Heart right ventricle (tissue), 16 donors: ENCODE measurements around the gene KIRREL1. TPM values are rescaled to one million over a fixed set of nuclear protein-coding genes. Genes with fewer than 3 reads are reported as not detected.

ENCODE experiments used
- ATAC-seq, 8 donors: fragments of 200-7000 bp; cut with Tn5 transposase; one replicate each; pipeline ENCODE4 v1.9.1; 2020; ENCODE audit warnings: mild to moderate bottlenecking in 8 of 8, moderate library complexity in 8 of 8, moderate number of reproducible peaks in 1 of 8
- DNase-seq, 2 donors: peaks; one replicate each; pipeline ENCODE4 v3.0.0-alpha.2; 2020
- H3K27ac ChIP-seq, 10 donors: fragments of 200-600 bp; sonication (generic) in 2 of 10; one replicate each; pipeline versions ENCODE4 v1.5.0 to v1.8.0; 2020 to 2022; ENCODE audit warnings: mild to moderate bottlenecking in 3 of 10
- H3K27me3 ChIP-seq, 7 donors: fragments of 200-600 bp; one replicate each; pipeline ENCODE4 v1.8.0; 2021 to 2022; ENCODE audit warnings: mild to moderate bottlenecking in 2 of 7
- H3K36me3 ChIP-seq, 9 donors: fragments of 200-600 bp; sonication (generic) in 1 of 9; one replicate each; pipeline versions ENCODE4 v1.5.0 to v1.8.0; 2020 to 2022; ENCODE audit warnings: mild to moderate bottlenecking in 2 of 9
- H3K4me1 ChIP-seq, 9 donors: fragments of 200-600 bp; sonication (generic) in 1 of 9; one replicate each; pipeline versions ENCODE4 v1.5.0 to v1.8.0; 2020 to 2022; ENCODE audit warnings: mild to moderate bottlenecking in 4 of 9
- H3K4me3 ChIP-seq, 10 donors: fragments of 200-600 bp; sonication (generic) in 2 of 10; one replicate each; pipeline versions ENCODE4 v1.5.0 to v1.8.0; 2020 to 2022; ENCODE audit warnings: mild to moderate bottlenecking in 7 of 10, moderate library complexity in 2 of 10
- H3K9me3 ChIP-seq, 11 donors: fragments of 200-600 bp in 10 of 11; sonication (generic) in 2 of 11; one replicate each; pipeline versions ENCODE4 v1.5.0 to v1.8.0; 2013 to 2022; ENCODE audit warnings: mild to moderate bottlenecking in 2 of 11, control low read depth in 1 of 11, moderate library complexity in 1 of 11
- WGBS, 2 donors: extraction: QIAGEN DNeasy Blood & Tissue Kit; methylation state at CpG; one replicate each; pipeline ENCODE4 v1.1.7; 2013; ENCODE audit warnings: inconsistent platforms in 1 of 2; 5-methylcytosine and 5-hydroxymethylcytosine counted together
- intact Hi-C, 10 donors: fragments of 100-400 bp; cut with DNase I; formaldehyde crosslinking; loops; one replicate each; pipeline versions ENCODE4 v1.11.1 to v1.14.2; 2022
- polyA plus RNA-seq, 2 donors: library from polyadenylated mRNA; stranded (reverse); fragments of 200-250 nt; gene quantifications; one replicate each; pipeline ENCODE4 v1.2.3, GENCODE V29; 2013
- total RNA-seq, 10 donors: library from RNA; stranded (reverse); fragmentation: NEBNext Ultra II Directional in 3 of 10; extraction: Animal tissue kit (Norgen Biotek cat#: 25700) in 3 of 10; gene quantifications; one replicate each; pipeline versions ENCODE4 v1.2.1 to v1.2.4, GENCODE V29; 2021 to 2023
- TF ChIP-seq, protein P1 (sequence below), 9 donors: fragments of 200-600 bp; sonication (generic) in 2 of 9; IDR thresholded peaks; one replicate each; pipeline versions ENCODE4 v1.5.0 to v1.8.0; 2021 to 2022; ENCODE audit warnings: antibody characterized with exemption in 9 of 9, mild to moderate bottlenecking in 5 of 9, moderate library complexity in 1 of 9
- donor health status: Arrhythmogenic right ventricular cardiomyopathy.
- donor health status: ischemic (EF 13 %, LVEDD 7.1; RV severe dilation, severe dysfunction).
- donor health status: healthy with polysubstance abuse.
- donor health status: DM: no; HTN: yes; CAD: no.
- donor health status: DM: no; HTN: no; CAD: no.
- donor health status: ischemic (EF 25% LVEDD 6.9; RV normal size, moderate dysfunction).
- donor health status: ischemic (EF 25% LVEDD 5.7; RV mildly dilated, moderate dysfunction).
- donor health status: healthy.
- donor health status: DM: yes; HTN: yes; CAD: no.
- donor health status: Ischemic cardiomyopathy.
- donor health status: ischemic (EF 35%, LVEDD 5.7; RV mildly dilated, moderate dysfunction).
- donor health status: nonischemic (EF 11% LVEDD 7.7; RV severe dilation, severe dysfunction).
- donor health status: DM: yes; HTN: yes; CAD: no.
- donor health status: PGD.
- donor health status: ischemic (EF 29% LVEDD 5.4; RV normal size, mild dysfunction).
- donor health status: nonischemic (EF 23%, LVEDD 6.1; RV moderate dilation, normal function).

KIRREL1 gene
- total and polyA plus RNA-seq, 12 donors, result 4.1 to 14.7 (median 7.4) TPM

DNA sequence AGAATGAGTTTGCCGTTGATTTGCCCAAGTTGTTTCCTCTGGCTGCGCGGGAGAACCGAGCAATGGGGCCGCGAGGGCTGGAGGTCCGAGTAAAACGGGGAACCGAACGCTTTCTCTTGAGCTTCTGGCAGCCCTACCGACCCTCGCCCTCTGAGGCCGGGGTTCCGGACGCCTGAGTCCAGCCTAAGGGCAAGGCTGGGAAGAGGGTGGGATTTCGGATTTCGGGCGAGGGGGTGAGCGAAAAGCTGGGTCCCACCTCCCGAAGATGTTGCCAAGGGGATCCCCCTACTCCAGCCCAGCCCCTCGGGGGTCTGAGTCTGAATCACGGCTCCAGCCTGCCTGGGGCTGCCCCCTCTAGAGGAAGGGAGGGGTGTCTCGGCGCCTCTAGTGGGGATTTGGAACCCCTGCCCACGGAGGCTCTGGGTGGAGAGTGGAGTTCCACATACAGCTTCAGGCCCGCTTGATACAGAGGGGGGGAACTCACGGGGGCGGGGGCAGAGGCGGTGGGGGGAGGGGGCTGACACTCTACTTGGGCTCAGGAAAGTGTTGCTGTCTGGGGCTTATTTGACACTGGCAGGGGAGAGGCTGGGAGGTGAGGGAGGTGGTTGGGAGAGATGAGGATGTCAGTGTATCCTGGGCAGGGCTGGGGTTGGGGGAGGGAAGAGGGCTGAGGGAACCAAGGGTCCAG lies 617 bp downstream of the KIRREL1 start:
- H3K36me3 ChIP-seq, result no peaks in the 10 kb centered on the region
- WGBS, 2 donors, result 2 to 3% methylated on average over 29 of the region's 29 CpGs
- DNase-seq (peak in 1 of 2 donors; percentile 14), ATAC-seq (peak in 7 of 8 donors; percentile 29 to 42 (median 33))
- no peaks in the 10 kb centered on the region for H3K9me3 ChIP-seq
- peaks cover 0 to 31% (median 6%) of the 10 kb centered on the region in 7 donors for H3K27me3 ChIP-seq
- TF ChIP-seq, protein P1, sequence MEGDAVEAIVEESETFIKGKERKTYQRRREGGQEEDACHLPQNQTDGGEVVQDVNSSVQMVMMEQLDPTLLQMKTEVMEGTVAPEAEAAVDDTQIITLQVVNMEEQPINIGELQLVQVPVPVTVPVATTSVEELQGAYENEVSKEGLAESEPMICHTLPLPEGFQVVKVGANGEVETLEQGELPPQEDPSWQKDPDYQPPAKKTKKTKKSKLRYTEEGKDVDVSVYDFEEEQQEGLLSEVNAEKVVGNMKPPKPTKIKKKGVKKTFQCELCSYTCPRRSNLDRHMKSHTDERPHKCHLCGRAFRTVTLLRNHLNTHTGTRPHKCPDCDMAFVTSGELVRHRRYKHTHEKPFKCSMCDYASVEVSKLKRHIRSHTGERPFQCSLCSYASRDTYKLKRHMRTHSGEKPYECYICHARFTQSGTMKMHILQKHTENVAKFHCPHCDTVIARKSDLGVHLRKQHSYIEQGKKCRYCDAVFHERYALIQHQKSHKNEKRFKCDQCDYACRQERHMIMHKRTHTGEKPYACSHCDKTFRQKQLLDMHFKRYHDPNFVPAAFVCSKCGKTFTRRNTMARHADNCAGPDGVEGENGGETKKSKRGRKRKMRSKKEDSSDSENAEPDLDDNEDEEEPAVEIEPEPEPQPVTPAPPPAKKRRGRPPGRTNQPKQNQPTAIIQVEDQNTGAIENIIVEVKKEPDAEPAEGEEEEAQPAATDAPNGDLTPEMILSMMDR (IDR thresholded peaks at IDR 0.05), result peak in 2 of 9 donors; percentile 8 to 25
- intact Hi-C loops, result loop anchor here in 9 of 10 donors (2.0 to 10.0 kb wide), 11 partner anchors 38 to 131 kb away; a partner anchor contains a TSS
- peaks cover 7 to 55% (median 18%) of the 10 kb centered on the region in 9 donors for H3K4me1 ChIP-seq
- H3K27ac ChIP-seq, result peak overlapping the region; percentile 41 to 94 (median 88)
- peak overlapping the region; percentile 61 to 98 (median 85) for H3K4me3 ChIP-seq

- intact Hi-C loops, result loop anchor here in 8 of 10 donors (5.0 to 10.0 kb wide), 7 partner anchors 37 to 130 kb away; a partner anchor contains a TSS
- TF ChIP-seq, protein P1 (IDR thresholded peaks at IDR 0.05), result no peak
- H3K27ac ChIP-seq, result peak overlapping the region in 9 of 10 donors; percentile 13 to 94 (median 89)
- peak in 1 of 2 donors; percentile 27 for DNase-seq
- peaks cover 0 to 31% (median 3%) of the 10 kb centered on the region in 7 donors for H3K27me3 ChIP-seq
- H3K4me1 ChIP-seq, result peaks cover 7 to 59% (median 20%) of the 10 kb centered on the region in 9 donors
- peak in 3 of 8 donors; percentile 2 to 38 (median 7) for ATAC-seq
- H3K9me3 ChIP-seq, result no peaks in the 10 kb centered on the region
- H3K36me3 ChIP-seq, result no peaks in the 10 kb centered on the region
- 38 to 50% methylated on average over 13 of the region's 13 CpGs for WGBS, 2 donors
- H3K4me3 ChIP-seq, result peak overlapping the region; percentile 61 to 98 (median 85)
These were observed 1.5 kb downstream of the KIRREL1 start for GRCh38 chr1:157994704-157995582.

DNA sequence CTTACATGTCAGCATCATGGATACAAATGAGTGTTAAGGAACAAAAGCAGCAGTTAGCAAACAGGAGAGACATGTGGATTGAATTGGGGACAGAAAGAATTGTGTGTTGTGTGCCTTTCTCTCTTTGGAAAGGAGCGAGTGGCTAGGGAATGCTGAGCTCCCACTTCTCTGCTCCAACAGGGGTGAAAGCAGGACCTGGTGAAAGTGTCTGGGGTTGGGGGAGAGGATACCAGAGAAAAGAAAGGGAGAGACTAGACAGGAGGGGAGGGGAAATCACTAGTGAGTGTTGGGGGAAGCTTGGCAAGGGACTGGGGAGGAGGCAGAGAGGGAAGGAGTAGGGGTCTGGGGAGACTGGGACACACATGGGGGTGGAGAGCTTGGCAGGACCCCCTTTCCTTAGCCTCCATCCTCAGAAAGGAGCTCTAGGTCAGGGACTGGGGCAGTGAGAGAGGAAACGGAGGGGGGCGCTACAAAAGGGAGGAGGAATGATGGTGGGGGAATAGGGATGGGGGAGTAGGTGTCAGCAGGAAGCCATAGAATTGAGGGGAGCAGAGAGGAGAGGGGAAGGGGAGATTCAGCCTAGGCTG lies 2.2 kb downstream of the KIRREL1 start:
- H3K4me1 ChIP-seq, result peaks cover 7 to 66% (median 24%) of the 10 kb centered on the region in 9 donors
- no peak for DNase-seq
- peak overlapping the region in 8 of 10 donors; percentile 62 to 98 (median 92) for H3K4me3 ChIP-seq
- peaks cover 0 to 31% (median 0%) of the 10 kb centered on the region in 7 donors for H3K27me3 ChIP-seq
- H3K36me3 ChIP-seq, result no peaks in the 10 kb centered on the region
- TF ChIP-seq, protein P1 (IDR thresholded peaks at IDR 0.05), result no peak
- intact Hi-C loops, result loop anchor here in 3 of 10 donors (5.0 to 10.0 kb wide), 3 partner anchors 42 to 129 kb away; a partner anchor contains a TSS
- H3K27ac ChIP-seq, result peak overlapping the region in 7 of 10 donors; percentile 26 to 94 (median 91)
- 65 to 79% methylated on average over 3 of the region's 3 CpGs for WGBS, 2 donors
- no peak for ATAC-seq
- no peaks in the 10 kb centered on the region for H3K9me3 ChIP-seq
